HG02798 (cell line): Measurements from ENCODE around the gene CMA1.
"Not testable (repeated sequence)": the region's sequence is repeated elsewhere in the genome, so short reads cannot be mapped to it uniquely, and the experiment has no call there.

Experiments used
- ATAC-seq: cut with Tn5 transposase; IDR thresholded peaks from one replicate; pipeline ENCODE4 v1.9.1; 2021; ENCODE audit warnings: mild to moderate bottlenecking; ENCODE audit not compliant: unreplicated experiment, poor library complexity

CMA1 gene

DNA sequence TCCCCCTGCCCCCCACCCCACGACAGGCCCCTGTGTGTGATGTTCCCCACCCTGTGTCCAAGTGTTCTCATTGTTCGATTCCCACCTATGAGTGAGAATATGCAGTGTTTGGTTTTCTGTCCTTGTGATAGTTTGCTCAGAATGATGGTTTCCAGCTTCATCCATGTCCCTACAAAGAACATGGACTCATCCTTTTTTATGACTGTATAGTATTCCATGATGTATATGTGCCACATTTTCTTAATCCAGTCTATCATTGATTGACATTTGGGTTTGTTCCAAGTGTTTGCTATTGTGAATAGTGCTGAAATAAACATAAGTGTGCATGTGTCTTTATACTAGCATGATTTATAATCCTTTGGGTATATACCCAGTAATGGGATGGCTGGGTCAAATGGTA lies 37.6 kb downstream of the CMA1 start:
- ATAC-seq = not testable (repeated sequence)

GRCh38 chr14:24465805-24466204 lies 42.3 kb downstream of the CMA1 start:
- no peak for ATAC-seq

DNA sequence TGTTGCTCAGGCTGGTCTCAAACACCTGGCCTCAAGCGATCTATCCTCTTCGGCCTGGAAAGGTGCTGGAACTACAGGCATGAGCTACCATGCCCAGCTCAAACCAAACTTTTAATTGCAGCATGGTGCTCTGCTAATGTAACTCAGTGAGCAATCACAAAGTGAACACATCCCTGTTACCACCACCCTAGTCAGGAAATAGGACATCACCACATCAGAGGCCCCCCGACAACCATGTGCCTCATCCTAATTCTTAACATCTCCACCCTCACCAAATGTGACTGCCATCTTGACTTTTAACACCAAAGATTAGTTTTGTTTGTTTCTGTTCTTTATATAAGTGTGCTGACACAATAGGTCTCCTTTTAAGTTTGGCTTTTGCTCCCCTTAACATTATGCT lies 42.7 kb downstream of the CMA1 start:
- ATAC-seq = no peak

DNA sequence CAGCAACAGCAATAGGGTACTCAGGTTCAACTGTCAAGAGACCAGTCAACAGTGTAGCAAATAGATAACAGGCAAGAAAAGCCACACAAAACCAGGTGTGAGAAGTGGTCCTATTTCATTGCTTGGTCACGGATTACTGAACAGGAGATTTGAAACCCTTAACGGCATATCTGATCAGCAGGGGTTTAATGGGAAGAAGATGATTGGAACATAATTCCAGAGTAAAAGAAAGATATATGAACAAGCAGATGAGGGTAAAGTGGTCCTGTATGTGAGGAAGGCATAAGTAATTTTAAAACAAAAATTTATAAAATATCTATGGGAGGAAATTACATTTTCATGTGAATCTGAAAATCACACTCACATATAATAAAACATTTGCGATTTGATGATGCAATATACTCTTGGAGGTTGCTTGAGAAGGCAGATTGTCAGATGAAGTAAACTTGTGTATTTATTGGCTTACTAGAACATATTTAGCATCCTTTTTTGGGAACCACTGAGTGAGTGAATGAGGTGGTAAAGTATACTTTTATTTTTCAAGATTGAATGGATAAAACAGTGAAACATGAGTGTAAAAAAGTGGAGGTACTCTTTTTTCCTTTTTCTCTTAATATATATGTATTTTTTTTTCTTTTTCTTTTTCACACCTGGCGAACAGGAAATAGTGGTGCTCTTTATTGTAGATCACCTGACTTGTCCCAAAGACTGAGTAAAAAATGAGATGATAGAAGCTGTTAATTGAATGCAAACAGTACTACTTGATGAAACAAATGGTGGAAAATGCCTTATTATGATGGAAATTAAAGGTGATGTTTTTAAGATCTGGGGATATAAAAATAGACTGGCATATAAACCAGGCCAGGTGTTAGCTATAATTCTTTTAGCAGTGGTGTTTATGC lies 43.9 kb downstream of the CMA1 start:
- no peak for ATAC-seq

DNA sequence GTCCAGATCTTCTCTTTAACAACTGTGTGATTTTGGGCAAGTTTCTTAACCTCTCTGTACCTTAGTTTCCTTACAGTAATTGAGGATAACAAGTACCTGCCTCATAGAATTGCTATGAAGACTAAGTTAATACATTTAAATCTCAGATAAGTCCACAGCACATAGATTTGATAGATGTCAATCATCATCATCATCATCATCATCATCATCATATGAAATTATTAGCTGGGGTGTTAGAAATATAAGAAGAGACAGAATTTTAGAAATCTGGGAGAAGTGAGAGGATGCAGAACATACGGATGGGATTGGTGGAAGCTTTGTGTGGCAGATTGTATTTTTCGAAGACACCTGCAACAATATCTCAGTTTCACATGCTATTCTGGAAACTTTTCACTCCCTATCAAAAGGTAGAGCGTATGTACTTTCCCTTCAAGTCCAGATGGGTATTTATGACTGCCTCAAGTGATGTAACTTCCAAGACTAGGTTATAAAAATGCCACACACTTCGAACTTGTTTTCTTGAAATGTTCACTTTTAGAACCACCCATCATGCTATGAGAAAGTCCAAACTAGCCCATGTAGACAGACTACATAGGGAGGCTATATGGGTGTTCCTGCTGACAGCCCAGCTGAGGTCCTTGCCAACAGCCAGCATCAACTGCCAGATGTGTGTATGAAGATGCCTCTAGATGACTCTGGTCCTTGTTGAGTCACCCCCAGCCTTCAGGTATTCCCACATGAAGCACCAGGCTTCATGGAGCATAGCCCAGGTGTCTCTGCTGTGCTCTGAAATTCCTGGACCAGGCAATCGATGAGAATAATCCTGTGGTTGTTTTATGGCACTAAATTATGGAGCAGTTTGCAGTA lies 44.8 kb downstream of the CMA1 start:
- no peak for ATAC-seq

GRCh38 chr14:24461336-24461735 lies 46.7 kb downstream of the CMA1 start:
- ATAC-seq = no peak

DNA sequence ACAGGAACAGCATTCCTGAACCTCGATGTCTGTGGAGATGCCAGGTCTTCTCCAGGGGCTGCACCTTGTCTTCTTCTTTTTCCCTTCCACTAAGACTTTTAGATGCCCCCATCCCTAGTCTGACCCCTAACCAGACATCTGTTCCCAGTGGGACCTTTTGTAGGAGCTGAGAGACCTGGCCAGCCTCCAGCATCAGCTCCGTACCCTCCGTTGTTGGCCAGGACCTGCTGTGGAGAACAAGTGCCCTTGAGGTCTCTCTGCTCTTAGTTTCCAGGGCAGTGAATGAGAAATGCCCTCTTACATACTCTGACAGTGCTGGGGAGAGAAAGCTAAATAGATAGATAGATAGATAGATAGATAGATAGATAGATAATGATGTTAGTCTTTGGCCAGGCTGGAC lies 48.7 kb downstream of the CMA1 start:
- ATAC-seq = no peak

DNA sequence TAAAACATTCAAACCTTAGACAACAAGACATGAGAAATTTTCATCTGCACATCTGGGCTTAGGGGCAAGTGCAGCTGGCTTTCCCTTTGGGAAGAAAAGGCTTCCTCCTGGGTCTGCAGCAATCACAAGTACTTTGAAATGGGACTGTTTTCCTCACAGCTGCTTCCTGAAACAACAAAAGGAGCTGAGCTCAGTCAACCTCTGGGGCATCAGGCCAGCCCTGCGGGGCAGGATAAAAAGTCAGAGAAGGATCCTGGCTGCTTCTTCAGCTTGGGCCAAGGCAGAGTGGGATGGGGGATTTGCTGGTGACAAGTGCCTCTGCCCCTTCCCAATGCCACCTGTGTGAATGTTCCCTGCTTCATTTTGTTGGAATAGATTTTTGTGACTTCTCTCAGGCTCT lies 49.3 kb downstream of the CMA1 start:
- ATAC-seq = no peak

DNA sequence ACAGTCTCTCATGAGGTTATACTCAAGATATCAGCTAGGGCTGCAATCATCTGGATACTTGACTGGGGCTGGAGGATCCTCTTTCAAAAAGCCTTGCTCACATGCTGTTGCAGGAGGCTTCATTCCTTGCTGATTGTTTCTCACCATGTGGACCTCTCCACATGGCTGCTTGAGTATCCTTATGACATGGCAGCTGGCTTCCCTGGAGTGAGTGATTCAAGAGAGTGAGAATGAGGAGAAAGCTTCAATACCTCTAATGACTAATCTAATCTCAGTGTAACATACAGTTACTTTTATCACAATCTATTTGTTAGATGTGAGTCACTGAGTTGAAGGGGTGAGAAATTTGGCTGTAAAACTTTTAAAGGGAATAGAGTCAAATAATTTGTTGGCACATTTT lies 51.1 kb downstream of the CMA1 start:
- no peak for ATAC-seq
